GM19238 (cell line): ENCODE data around the gene XPNPEP2.
"Not testable (repeated sequence)": the region's sequence is repeated elsewhere in the genome, so short reads cannot be mapped to it uniquely, and the experiment has no call there.

ENCODE experiments used
- DNase-seq: peaks from one replicate; pipeline ENCODE4 v3.0.0; 2011; ENCODE audit warnings: low spot score; ENCODE audit not compliant: insufficient read length

Gene XPNPEP2

DNA sequence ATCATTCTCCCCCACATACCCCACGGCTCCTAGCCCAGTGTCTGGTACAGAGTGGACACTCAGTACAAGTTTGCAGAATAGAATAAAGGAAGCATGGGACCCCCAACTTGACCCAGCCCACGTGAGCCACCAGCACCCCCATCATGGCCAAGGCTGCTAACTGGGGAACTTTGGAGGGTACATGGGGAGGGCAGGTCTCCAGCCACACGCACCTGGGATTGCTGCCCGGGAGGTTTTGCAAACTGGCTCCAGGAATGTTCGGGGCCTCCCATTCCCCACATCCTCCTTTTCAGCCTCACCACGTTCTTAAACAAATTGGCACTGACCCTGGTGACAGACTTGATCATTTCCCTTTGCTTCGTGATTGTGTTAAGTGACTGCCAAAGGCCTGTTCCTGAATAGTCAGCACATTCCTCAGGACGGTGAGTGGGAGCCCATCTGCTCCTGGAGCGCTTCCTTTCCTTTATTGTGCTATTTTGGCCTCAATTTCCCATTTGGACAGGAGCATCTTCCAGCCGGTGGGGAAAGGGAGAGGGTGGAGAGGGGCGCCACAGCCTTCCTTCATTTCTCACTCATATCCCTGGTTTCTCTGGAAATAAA is 18.7 kb upstream of the XPNPEP2 start:
- DNase-seq: no peak

DNA sequence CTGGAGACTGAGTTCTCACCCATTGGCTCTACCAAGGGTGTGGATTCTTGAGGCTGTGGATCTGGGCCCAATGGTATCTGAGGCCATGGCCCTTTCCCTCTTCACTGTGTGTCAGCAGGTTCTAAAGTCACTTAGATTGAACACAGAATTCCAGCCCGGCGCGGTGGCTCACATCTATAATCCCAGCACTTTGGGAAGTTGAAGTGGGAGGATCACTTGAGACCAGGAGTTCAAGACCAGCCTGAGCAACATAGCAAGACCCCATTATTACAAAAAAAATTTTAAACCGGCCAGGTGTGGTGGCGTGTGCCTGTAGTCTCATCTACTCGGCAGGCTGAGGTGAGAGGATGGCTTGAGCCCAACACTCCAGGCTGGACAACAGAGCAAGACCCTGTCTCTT is 18.0 kb upstream of the XPNPEP2 start:
- no peak for DNase-seq

DNA sequence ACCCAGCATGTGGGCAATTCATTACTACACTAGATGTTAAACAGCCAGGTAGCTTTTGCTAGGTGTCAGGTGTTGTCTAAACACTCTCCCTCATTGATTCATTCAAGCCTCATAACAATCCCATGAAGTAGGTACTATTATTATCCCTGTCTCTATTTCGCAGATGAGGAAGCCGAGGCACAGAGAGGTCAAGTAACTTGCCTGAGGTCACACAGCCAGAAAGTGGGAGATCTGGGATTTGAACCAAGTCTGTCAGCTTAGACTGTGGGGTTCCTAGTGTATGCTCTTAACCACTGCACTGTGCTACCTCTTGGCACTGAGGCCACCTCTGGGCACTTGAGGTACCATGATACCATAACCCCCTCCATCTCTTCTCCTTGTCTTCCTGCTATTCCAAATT is 17.4 kb upstream of the XPNPEP2 start:
- DNase-seq: no peak

- DNase-seq: no peak
These were observed 16.9 kb upstream of the XPNPEP2 start for GRCh38 chrX:129721870-129722269.

DNA sequence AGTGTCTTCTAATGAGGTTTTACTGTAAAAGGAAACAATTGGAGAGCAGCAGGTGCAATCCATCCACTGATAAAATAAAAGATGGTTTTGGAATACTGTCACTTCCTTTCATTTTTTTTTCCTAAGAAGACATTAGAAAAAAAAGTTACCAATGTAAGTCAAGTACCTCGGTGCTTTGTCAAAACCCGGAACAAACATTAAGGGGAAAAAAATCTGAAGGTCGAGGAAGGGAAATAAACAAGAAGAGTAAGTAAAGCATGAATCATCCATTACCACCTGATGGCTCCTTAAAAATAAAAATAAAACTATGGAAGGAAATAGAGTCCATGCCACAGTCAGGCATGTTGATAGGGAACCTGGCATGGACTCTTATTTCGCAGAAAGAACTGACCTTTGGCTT is 15.3 kb upstream of the XPNPEP2 start:
- no peak for DNase-seq

DNA sequence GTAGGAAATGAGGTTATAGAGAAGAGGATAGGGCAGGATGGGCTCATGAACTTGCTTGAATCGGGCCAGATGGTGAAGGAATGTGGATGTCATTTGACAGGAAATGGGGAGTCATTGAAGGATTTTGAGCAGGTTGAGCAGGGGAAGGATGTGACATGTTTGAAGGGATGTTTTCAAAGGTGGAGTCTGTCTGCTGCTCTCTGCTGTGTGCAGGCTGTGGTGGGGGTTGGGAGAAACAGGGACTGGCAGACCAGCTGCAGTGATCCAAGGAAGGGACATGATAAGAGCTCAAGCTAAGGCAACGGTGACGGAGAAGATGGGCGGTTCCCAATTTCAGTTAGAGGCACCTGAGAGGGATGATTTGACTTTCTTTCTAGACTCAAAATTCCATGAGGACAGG is 14.0 kb upstream of the XPNPEP2 start:
- DNase-seq: no peak

DNA sequence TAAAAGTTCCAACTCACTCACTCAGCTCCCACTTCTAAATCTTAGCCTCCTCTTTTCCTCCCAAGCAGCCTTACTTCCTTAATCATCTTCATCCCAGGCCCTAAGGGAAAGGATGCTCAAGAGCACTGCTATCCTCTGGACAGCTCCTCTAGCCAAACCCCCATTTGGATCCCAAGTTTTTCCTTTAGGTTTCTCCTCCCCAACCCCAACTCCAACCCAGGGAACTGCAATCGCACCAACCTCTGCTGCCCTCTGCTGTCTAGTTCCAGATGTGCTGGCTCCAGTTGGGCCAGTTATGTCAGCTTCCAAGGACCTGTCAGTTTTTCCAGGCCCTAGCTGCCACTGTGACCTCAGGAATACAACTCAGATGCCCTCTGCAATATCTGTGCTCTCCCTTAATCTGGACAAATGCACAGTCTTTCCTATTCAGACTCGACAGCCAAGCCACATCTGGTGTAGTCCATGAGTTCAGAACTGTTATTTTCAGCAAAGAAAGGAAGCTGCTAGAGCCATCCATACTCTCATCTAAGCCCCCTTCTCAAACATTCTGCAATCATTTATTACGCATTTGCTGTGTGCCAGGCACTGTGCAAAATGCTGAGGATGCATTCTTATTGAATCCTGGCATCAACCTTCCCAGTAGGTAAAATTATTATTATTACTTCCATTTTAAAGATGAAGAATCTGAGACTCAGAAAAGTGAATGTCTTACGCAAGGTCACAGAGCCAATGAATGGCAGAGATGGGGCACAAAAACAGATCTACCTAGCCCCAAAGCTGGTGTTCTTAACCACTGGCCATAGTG is 12.3 kb upstream of the XPNPEP2 start:
- DNase-seq: no peak

GRCh38 chrX:129728061-129728460 is 10.7 kb upstream of the XPNPEP2 start:
- DNase-seq: no peak

- DNase-seq: no peak
These were observed 7.6 kb upstream of the XPNPEP2 start for GRCh38 chrX:129731228-129731627.

DNA sequence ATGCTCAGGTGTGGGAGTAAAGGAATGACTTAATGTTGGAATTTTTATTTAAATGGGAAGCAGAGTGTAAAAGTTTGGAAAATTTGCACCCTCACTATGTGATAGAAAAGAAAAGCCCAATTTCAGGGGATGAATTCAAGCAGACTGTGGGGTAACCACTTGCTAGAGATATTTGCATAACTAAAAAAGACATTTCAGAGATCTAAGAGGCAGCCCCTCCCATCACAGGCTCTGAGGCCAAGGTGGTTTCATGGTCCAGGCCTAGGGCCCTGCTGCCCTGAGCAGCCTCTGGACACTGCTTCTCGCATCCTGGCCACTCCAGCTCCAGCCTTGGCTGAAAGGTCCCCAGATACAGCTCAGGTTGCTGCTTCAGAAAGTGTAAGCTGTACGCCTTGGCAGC is 5.9 kb upstream of the XPNPEP2 start:
- DNase-seq: no peak

GRCh38 chrX:129733335-129733734 is 5.4 kb upstream of the XPNPEP2 start:
- DNase-seq: no peak

DNA sequence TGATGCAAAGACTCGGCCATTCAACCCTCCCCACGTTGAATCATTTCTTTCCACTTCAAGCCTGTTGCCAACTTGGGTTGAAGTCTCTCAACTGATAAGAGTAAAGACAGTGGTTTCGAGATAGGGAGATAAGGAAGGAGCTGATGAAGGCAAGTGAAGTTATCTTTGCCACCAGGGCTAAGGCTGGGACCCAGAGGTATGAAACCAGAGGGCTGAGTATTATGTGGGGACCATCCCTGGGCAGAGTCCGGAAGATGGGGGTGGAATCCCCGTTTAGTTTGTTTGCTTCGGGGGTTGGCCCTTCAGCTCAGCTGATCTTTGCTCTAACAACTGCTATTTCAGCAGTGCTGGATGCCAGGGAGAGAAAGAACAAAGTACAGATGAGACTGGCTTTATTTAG is 2.3 kb upstream of the XPNPEP2 start:
- no peak for DNase-seq

- no peak for DNase-seq
These were observed 863 bp upstream of the XPNPEP2 start for GRCh38 chrX:129737916-129738315.

GRCh38 chrX:129739578-129739977 is 799 bp downstream of the XPNPEP2 start:
- no peak for DNase-seq

DNA sequence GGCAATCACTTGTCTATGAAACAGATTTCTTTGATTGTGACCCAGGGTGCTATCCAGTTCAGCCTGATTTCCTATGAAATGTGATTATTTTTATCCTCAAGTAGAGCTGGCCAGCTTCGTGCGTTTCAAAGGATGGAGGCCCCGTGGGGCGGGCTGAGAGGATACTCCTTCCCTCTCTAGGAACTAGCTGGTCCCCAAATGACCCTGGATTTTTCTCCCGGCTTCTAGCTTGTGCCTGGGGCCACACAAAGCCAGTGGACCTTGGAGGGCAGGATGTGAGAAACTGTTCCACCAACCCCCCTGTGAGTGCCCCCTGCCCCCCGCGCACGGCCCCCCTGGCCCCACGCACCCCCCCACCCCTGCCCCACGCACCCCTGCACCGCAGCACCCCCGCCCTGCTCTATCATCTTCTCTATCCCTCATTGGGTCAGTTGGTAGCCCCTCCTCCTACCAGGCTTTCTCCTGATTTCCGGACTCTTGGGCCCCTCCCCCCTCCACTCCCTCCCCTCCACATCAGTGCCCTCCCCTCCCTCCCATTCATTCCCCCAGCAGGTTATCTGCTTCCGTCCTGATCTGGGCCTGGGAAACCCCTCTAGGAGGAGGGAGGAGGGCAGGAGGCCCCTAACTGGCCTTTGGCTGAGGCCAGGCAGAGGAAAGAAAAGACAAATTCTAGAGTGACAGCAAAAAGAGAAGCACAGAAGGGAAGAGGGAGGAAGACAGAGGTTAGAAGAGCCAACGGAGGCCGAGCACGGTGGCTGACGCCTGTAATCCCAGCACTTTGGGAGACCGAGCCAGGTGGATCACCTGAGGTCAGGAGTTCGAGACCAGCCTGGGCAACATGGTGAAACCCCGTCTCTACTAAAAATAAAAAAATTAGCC is 3.3 kb downstream of the XPNPEP2 start:
- DNase-seq: no peak

DNA sequence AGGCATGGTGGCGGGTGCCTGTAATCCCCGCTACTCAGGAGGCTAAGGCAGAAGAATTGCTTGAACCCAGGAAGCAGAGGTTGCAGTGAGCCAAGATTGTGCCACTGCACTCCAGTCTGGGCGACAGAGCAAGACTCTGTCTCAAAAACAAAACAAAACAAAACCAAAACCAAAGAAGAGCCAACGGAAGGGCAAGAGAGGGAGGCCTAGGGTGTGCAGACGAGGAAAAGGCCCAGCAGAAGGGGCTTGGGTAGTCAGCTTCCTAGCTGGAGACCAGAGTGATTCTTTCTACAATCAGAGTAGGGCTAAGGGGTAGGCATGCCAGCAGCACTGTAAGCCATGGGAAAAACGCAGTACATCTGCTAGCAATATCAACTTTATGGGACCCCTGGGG is 4.0 kb downstream of the XPNPEP2 start:
- DNase-seq: not testable (repeated sequence)

DNA sequence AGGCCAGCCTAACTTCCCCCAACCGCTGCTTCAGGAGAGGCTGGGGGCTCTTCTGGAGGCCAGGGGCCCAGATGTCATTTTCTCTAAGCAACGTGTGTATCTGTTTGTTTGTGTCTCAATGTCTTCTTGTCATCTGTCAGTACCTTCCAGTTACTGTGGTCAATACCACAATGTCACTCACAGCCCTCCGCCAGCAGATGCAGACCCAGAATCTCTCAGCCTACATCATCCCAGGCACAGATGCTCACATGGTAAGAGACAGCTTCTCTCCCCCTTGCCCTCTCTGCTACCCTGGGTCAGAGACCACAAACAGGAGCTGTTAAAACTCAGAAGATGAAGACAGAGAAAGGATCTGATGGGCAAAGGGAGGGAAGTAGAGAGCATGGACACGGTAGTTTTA is 5.0 kb downstream of the XPNPEP2 start:
- DNase-seq: no peak

GRCh38 chrX:129744861-129745321 is 6.1 kb downstream of the XPNPEP2 start:
- no peak for DNase-seq

DNA sequence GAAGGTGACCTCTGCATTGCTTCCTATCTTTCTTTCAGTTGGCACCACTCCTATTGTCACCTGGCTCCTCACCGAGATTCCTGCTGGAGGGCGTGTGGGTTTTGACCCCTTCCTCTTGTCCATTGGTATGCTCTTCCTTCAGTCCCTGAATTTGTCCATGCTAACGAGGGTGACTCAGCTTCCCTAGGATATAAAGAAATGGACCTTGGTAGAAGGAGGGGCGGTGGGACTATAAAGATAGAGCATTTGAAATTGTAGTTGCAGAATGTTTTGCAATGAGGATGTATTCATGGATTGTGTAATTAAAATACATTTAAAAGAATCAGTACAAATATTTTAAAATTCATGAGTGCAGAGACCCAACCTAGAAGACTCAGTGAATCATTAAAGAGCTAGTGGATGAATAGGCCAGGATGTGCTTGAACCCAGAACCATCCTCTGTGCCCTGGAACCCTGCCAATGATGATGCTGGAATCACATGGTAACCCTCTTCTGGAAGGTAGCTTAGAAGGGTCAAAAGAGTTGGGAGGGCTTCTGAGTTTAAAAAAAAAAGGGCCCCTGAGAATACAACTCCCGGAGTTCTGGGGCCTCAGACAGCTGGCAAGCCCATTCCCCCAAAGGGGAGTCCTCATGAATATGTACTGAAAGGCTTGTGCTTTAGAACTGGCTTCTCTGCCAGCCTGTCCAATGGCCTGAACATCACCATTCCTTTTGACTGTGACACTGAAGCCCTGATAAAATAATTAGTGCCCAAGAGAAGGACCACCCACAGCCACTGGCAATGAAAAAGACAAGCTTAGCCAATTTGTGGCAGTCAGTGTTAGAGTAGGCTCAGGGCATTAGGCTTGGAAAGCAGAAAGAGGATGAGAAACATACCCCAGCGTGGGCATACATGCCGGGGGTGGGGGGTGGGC is 8.0 kb downstream of the XPNPEP2 start:
- no peak for DNase-seq

- no peak for DNase-seq
These were observed 8.8 kb downstream of the XPNPEP2 start for GRCh38 chrX:129747533-129747932.

- DNase-seq: no peak
These were observed 9.5 kb downstream of the XPNPEP2 start for GRCh38 chrX:129748305-129748704.
